ENCODE results near the gene TRAK2. TPM values are rescaled to one million over a fixed set of nuclear protein-coding genes. Genes with fewer than 3 reads are reported as not detected.

Gene TRAK2
- total and polyA plus RNA-seq, 2 donors (not counting 3 experiments of a cell fraction or from before 2014, with no cell fraction given), result 9.7 to 35.7 TPM

- Histone ChIP-seq H3K9ac (replicated peaks; ENCODE audit: extremely low read depth, insufficient read depth, low read length) (no peak overlapping the region), H4K20me1 (replicated peaks; ENCODE audit: control insufficient read depth, extremely low read depth, insufficient read depth, low read length) (no peaks in the 10 kb centered on the region), H2AFZ (ENCODE audit: low read depth, low read length) (no peak overlapping the region), H3K4me2 (ENCODE audit: insufficient read depth, low read length) (no peak overlapping the region), H3K9me3 (replicated peaks; ENCODE audit: control insufficient read depth, insufficient read depth, low read length) (no peaks in the 10 kb centered on the region), H3K9me1 (replicated peaks; ENCODE audit: control insufficient read depth, extremely low read depth, insufficient read depth, low read length) (no peaks in the 10 kb centered on the region), H3K27ac (ENCODE audit: insufficient read depth, low read depth, low read length) (no peak overlapping the region), H3K4me1 (ENCODE audit: control insufficient read depth, extremely low read depth, insufficient read depth, low read length) (no peaks in the 10 kb centered on the region), H3K36me3 (ENCODE audit: control insufficient read depth in 2 of 2, extremely low read depth in 1 of 2, insufficient read depth in 2 of 2, low read length in 2 of 2) (no peaks in the 10 kb centered on the region), H3K79me2 (ENCODE audit: control insufficient read depth, insufficient read depth, low read length) (no peaks in the 10 kb centered on the region), H3K27me3 (ENCODE audit: control insufficient read depth in 2 of 2, insufficient read depth in 2 of 2, low read length in 2 of 2) (no peaks in the 10 kb centered on the region), H3K4me3 (replicated peaks in 1 of 3; ENCODE audit: insufficient read depth in 1 of 3, low read depth in 1 of 3, low read length in 3 of 3) (no peak overlapping the region)
- intact Hi-C loops (cut with micrococcal nuclease) (no loop called here), dilution Hi-C loops (cut with MboI; ENCODE audit: extremely low pct_ligation_motif_present, low sequenced_read_pairs) (no loop called here)
- no peak for DNase-seq (ENCODE audit: low read depth, low spot score)
- CTCF ChIA-PET, result interaction anchor here (0.7 kb wide), 1 partner anchor 25 kb away, joined by 3 read pairs; no protein-coding TSS in a partner anchor
- no TSS peak for BruUV-seq (replicated peaks)
- TF ChIP-seq, protein P1, sequence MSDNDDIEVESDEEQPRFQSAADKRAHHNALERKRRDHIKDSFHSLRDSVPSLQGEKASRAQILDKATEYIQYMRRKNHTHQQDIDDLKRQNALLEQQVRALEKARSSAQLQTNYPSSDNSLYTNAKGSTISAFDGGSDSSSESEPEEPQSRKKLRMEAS (IDR thresholded peaks at IDR 0.05; ENCODE audit: insufficient read depth, insufficient read length), result no peak
- TF ChIP-seq POLR2A (IDR thresholded peaks at IDR 0.05; ENCODE audit: low read depth, low read length) (no peak), FOS (IDR thresholded peaks at IDR 0.05; ENCODE audit: borderline replicate concordance, insufficient read depth, low read length) (no peak), JUN (IDR thresholded peaks at IDR 0.05; ENCODE audit: borderline replicate concordance, insufficient read depth, insufficient read length, low read depth) (no peak), MYC (IDR thresholded peaks at IDR 0.05; ENCODE audit: low read depth, low read length) (no peak), GATA2 (IDR thresholded peaks at IDR 0.05; ENCODE audit: insufficient read depth, insufficient read length, low read depth, low read length) (no peak)
- POLR2A ChIA-PET, result no interaction called here
- no peak for FAIRE-seq
These were observed 102.5 kb downstream of the TRAK2 start for GRCh38 chr2:201348758-201349157.

DNA sequence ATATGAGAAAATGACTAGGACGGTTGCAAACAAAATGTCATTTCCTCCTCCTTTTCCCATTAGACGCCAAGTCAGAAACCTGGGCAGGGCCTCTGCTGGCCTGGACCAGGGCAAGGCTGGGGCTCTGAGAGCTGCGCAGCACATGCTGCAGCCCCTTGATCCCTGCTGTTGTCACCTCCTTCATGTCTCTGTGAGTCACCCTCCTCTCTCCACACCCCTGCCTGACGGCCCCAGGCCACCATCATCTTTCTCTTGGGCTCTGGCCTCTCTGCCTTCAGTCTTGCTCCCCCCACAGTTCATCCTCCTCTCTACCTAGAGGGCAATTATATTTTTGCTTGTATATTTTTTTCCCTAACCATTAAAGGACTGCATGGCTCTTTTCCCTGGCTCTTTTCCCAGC, 104.1 kb downstream of the TRAK2 start:
- Histone ChIP-seq H3K4me1 (ENCODE audit: control insufficient read depth, extremely low read depth, insufficient read depth, low read length) (no peaks in the 10 kb centered on the region), H3K9me3 (replicated peaks; ENCODE audit: control insufficient read depth, insufficient read depth, low read length) (no peaks in the 10 kb centered on the region), H3K4me3 (replicated peaks in 1 of 3; ENCODE audit: insufficient read depth in 1 of 3, low read depth in 1 of 3, low read length in 3 of 3) (no peak overlapping the region), H3K36me3 (ENCODE audit: control insufficient read depth in 2 of 2, extremely low read depth in 1 of 2, insufficient read depth in 2 of 2, low read length in 2 of 2) (no peaks in the 10 kb centered on the region), H2AFZ (ENCODE audit: low read depth, low read length) (no peak overlapping the region), H3K9me1 (replicated peaks; ENCODE audit: control insufficient read depth, extremely low read depth, insufficient read depth, low read length) (no peaks in the 10 kb centered on the region), H3K27me3 (ENCODE audit: control insufficient read depth in 2 of 2, insufficient read depth in 2 of 2, low read length in 2 of 2) (no peaks in the 10 kb centered on the region), H3K9ac (replicated peaks; ENCODE audit: extremely low read depth, insufficient read depth, low read length) (no peak overlapping the region), H3K27ac (ENCODE audit: insufficient read depth, low read depth, low read length) (no peak overlapping the region), H3K79me2 (ENCODE audit: control insufficient read depth, insufficient read depth, low read length) (no peaks in the 10 kb centered on the region), H3K4me2 (ENCODE audit: insufficient read depth, low read length) (no peak overlapping the region), H4K20me1 (replicated peaks; ENCODE audit: control insufficient read depth, extremely low read depth, insufficient read depth, low read length) (no peaks in the 10 kb centered on the region)
- ChIA-PET CTCF (no interaction called here), POLR2A (no interaction called here)
- TF ChIP-seq EZH2 (IDR thresholded peaks at IDR 0.05; ENCODE audit: borderline replicate concordance, low read depth, low read length, severe bottlenecking) (no peak), GATA2 (IDR thresholded peaks at IDR 0.05; ENCODE audit: insufficient read depth, insufficient read length, low read depth, low read length) (no peak), JUN (IDR thresholded peaks at IDR 0.05; ENCODE audit: borderline replicate concordance, insufficient read depth, insufficient read length, low read depth) (no peak), POLR2A (IDR thresholded peaks at IDR 0.05; ENCODE audit: low read depth, low read length) (no peak), CTCF (IDR thresholded peaks at IDR 0.05; ENCODE audit: extremely low read depth in 1 of 2, insufficient read depth in 1 of 2, low read depth in 1 of 2, low read length in 2 of 2) (no peak), POLR2AphosphoS5 (IDR thresholded peaks at IDR 0.05; ENCODE audit: insufficient read depth, low read depth, low read length) (no peak), MYC (IDR thresholded peaks at IDR 0.05; ENCODE audit: low read depth, low read length) (no peak), FOS (IDR thresholded peaks at IDR 0.05; ENCODE audit: borderline replicate concordance, insufficient read depth, low read length) (no peak)
- TF ChIP-seq, protein P1 (IDR thresholded peaks at IDR 0.05; ENCODE audit: insufficient read depth, insufficient read length), result no peak
- no peak for FAIRE-seq
- BruUV-seq (replicated peaks), result no TSS peak
- intact Hi-C loops (cut with micrococcal nuclease), result no loop called here
- no peak for DNase-seq (ENCODE audit: low read depth, low spot score)
- dilution Hi-C loops (cut with MboI; ENCODE audit: extremely low pct_ligation_motif_present, low sequenced_read_pairs), result no loop called here

Measured in endothelial cell of umbilical vein (primary cell).